Measurements from ENCODE around the gene ACVR1.
A peak's percentile ranks its signal among the peaks of the same experiment; 100 is the strongest.

Gene ACVR1

GRCh38 chr2:157876066-157876785 is at the start of gene ACVR1:
Gene ACVR1 (minus strand): TSS chr2:157876330. CDS start chr2:157799493, 76,837 bp downstream.
- peak; percentile 90 for DNase-seq

DNA sequence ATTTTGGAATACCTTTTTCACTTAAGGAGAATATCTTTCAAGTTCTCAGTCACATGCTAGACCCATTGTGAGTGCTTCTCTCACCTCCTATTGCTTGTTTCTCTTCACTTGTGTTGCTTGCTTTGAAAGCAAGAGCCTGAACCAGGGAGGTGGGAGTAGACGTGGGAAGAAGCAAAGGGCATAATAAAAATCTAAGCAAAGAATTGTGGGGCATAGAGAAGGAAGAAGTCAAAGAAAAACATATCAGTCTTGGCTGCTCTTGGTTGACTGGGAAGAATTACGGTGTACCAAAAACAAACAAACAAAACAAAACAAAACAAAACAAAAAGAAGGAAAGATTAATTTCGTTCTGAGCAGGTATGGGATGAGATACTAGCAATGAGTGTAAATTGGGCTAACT is 48.9 kb upstream of the ACVR1 start:
- no peak for DNase-seq

- DNase-seq: no peak
Measured at GRCh38 chr2:157923598-157924217, 47.6 kb upstream of the ACVR1 start.

- DNase-seq: no peak
Measured at GRCh38 chr2:157922815-157923214, 46.7 kb upstream of the ACVR1 start.

DNA sequence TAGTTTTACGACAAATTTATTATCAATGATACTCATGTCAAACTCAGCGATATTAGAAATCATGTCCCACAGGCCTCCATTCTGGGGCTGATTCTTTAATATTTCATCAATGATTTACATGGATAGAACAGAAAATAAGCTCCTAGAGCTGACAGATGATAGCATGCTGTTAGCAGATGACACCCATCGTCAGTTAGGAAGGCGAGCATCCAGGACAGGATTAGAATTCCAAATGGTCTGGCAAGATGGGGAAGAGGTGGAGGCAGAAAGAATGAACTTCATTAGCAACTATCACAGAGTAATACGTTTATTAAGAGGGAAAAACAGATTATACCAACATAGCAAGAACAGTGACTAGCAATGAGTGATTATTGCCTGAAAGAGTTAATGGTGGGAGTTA is 46.2 kb upstream of the ACVR1 start:
- DNase-seq: no peak

DNA sequence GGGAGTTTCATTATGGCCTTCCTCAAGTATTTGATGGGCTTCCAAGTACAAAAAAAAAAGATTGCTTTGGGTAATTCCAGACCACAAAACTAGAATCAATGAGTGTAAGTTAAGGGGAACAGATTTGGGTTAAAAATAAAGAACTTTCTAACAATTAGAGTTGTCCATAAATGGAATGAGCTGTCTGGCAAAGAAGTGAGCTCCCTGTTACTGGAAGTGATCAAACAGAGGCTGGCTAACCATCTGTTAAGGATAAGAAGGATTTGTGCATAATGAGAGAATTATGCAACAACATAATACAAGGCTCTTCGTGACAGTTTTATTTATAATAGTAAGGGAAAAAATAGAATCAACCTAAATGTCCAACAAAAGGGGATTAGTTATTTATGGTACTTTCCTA is 44.6 kb upstream of the ACVR1 start:
- no peak for DNase-seq

GRCh38 chr2:157919181-157919580 is 43.1 kb upstream of the ACVR1 start:
- DNase-seq: no peak

DNA sequence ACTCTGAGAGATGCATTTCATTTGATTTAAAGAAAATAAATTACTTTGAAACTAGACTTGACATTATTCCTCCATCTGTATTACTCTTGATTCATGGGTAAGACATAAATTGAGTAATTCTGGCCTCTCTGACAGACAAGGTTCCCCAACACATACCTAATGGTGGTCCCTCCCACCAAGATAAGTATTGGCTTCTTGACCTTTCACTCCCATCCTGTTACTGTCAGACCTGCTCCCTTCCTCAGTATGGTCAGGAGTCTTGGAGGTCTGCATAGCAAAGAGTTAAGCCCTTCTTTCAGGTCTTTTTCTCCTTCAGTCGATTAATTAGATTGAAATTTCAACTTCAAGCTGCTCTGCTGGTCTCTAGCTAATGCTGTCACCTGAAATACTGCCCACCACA is 42.2 kb upstream of the ACVR1 start:
- DNase-seq: no peak

- DNase-seq: no peak
Measured at GRCh38 chr2:157911750-157912149, 35.6 kb upstream of the ACVR1 start.

DNA sequence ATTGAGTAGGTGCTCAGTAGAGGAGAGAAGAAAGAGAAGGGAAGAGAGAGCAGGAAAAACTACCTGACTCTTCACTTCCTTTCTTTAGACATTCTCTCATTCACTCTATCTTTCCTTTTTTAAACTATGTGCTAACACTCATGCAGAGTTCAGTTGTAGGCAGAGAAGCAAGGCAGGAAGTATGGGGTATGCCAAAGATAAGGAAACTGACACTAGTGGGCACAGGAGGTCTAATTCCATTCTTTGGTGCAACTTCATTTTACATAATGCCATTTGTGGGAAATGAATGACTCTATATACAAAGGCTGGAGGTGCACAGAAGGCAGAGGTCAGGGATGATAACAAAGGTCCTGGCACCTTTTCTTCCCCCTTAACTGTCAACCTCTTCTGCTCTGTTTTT is 35.1 kb upstream of the ACVR1 start:
- DNase-seq: no peak

GRCh38 chr2:157905092-157905491 is 29.0 kb upstream of the ACVR1 start:
- DNase-seq: no peak

DNA sequence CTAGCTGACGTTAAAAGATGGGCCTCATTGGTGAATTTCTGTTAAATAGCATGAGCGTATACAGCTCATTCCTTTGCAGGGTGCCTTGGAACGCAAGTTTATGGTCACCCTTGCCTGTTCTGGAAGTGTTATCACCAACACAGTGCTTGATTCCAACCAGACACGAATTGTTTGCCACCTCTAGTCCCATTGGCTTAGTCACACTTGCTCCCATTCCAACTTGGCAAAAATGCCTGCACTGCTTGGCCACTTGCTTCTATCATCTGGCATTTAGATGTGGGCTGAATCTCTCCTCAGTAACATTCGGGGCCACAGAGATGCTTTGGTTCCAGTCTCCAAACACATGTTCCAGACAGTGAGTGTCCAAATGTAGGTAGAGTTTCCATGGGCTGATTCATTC is 27.5 kb upstream of the ACVR1 start:
- no peak for DNase-seq

DNA sequence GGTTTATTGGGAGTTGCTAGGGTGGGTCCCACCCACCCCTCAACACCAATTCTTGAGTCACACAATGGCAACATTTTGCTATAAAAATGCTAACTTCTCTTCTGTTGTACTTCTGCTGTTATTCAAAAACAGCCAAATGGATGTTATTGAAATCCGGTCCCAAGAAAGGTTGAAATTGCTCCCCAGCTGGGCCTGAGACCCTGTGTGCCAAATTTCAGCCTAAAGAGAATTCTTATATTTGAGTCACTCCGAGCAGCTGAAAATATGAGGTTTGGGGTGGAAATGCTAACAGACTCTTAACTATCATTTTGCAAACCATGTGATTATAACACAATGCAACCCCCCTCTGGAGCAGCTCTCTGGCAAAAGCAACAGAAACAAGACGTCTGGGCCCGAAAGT is 27.0 kb upstream of the ACVR1 start:
- DNase-seq: no peak

DNA sequence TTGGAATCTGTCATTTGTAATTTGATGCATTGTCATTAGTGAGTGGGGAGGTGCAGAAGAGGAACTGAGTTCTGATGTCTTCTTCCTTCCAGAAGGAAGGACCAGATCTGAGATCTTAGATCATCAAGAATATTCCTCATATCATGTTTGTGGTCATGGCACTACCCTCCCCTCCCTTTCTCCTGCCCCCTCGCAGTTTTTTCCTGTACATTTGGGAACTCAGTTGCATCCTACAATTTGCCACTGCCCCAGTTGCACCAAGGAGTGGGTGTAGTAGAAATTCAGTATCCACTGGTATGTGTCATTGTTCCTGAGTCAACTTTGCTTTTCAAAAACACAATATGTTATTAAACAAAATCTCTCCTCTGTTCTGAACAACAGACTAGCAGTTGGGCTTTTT is 26.6 kb upstream of the ACVR1 start:
- no peak for DNase-seq

GRCh38 chr2:157901325-157901724 is 25.2 kb upstream of the ACVR1 start:
- DNase-seq: no peak

DNA sequence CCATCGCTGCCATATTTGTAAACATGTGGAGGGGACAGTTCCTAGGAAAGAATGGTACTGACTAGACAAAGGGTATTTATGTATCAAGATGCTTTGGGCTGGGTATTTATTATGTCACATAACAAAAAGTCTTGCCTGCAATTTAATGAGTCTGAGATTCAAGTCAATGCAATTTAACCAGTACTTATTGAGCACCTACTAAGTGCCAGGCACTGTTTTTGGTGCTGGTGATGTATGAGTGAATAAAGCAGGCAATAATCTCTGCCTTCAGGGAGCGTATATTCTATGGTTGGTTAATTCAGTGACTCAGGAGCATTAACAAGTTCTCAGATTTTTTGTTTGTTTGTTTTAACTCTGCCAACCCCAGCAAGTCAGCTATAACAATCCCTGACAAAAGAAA is 24.6 kb upstream of the ACVR1 start:
- DNase-seq: no peak

DNA sequence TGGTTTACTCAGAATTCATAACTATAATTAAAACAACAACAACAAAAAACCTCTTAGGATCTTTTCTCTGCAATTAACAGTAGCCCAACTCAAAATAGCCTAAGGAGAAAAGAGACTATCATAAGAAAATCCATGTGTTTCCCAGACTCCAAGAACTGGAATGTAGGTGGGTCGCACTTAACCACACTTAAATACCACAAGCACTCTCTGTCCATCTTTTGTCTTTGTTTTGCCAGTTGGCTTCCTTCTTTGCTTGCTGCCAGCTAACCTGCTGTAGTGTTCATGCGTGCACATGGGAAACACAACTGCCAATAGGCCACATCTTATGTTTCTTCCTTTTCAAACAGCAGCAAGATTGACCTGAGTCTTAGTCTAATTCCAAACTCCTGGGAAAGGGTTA is 24.1 kb upstream of the ACVR1 start:
- no peak for DNase-seq

- DNase-seq: no peak
Measured at GRCh38 chr2:157899125-157899839, 23.2 kb upstream of the ACVR1 start.

- DNase-seq: no peak
Measured at GRCh38 chr2:157898591-157898996, 22.5 kb upstream of the ACVR1 start.

DNA sequence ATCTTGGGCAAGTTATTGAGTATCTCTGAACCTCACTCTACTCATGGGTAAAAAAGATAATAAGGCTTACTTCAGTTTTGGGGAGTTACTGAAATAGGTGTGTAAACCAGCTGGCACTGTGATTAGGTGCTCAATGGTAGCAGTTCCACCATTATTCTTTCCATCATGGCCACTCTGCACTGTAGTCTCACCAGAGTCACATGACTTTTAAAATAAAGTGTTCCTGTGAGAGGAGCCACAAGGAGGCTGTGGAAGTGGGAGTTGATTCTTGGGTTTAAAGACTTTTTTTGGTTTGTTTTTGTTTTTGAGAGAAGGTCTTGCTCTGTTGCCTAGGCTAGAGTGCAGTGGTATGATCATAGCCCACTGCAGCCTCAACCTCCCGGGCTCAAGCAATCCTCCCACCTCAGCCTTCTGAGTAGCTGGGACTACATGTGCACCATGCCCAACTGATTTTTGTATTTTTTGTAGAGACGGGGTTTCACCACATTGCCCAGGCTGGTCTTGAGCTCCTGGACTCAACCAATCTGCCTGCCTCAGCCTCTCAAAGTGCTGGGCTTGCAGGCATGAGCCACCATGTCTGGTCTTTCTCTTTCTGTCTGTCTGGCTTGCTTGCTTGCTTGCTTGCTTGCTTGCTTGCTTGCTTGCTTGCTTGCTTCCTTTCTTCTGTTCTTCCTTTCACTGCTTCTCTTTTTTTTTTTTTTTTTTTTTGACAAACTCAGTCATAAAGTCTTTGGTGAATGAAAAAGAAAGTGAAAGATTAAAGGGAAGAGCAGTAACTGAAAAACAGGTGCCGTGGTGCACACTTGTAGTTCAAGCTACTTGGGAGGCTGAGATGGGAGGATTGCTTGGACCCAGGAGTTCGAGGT is 21.2 kb upstream of the ACVR1 start:
- DNase-seq: no peak

DNA sequence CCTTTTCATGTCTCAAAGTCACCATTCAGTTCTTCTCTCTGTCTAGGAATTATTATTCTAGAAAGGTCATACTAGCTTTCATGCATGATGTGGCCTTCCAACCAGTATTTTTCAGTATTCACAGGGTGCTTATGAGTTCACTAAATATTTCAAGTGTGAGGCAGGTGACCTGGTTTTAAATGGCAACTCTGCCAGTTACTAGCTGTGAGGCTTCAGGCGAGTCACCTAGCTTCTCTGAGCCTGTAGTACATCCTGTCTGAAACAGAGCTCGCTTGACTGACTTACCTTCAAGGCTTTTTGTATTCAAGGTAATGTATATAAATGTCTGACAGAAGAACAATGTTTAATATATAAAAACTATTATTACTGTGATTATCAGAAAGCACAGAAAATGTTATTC is 19.4 kb upstream of the ACVR1 start:
- no peak for DNase-seq

DNA sequence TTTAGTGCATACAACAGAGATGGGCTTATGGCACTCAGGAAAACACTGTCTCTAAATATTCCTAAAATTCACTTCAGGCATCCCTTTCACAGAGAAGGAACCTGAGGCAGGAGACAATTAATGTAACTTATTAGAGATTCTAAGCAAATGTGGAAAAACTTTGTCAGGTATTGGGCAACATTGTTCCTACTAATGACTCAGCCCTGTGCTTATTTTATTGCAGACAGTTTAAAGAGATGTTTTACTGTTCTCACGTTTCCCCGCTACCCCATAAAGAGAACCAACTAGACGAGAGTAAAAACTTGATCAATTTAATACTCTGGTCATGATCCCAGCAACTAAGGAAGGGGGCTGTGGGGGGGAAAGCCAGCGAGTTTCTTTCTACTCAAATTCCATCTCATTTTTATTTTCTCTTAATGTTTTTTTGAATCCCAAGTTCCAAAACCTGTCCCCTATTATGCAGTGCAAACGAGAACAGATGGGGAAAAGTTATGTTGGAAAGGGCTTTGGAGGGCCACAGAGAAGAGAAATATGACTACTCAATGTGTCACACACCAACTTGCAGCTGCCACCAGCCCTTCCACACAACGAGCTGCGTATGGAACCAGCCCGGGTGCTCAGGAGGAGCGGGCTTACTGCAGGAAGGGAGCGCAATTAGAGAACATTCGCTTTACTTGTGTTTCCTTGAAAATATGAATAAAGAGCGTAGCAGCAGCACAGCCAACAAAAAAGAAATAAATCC is 18.7 kb upstream of the ACVR1 start:
- DNase-seq: no peak

GRCh38 chr2:157893611-157894010 is 17.5 kb upstream of the ACVR1 start:
- no peak for DNase-seq
